Muscle of arm (tissue), 12 donors: ENCODE results near the gene ENPP6. TPM values are rescaled to one million over a fixed set of nuclear protein-coding genes. Genes with fewer than 3 reads are reported as not detected.

Experiments used
- DNase-seq: peaks from one replicate; pipeline ENCODE4 v3.0.0-alpha.2; 2013
- polyA plus RNA-seq, 12 donors: library from polyadenylated mRNA; unstranded; fragments of 120-200 nt; gene quantifications; one replicate each; pipeline ENCODE4 v1.2.1, GENCODE V29; 2013; ENCODE audit not compliant: insufficient read length in 12 of 12

The ENPP6 gene
- polyA plus RNA-seq, 12 donors = 8.6 to 29.4 (median 14.6) TPM; not detected in 1

DNA sequence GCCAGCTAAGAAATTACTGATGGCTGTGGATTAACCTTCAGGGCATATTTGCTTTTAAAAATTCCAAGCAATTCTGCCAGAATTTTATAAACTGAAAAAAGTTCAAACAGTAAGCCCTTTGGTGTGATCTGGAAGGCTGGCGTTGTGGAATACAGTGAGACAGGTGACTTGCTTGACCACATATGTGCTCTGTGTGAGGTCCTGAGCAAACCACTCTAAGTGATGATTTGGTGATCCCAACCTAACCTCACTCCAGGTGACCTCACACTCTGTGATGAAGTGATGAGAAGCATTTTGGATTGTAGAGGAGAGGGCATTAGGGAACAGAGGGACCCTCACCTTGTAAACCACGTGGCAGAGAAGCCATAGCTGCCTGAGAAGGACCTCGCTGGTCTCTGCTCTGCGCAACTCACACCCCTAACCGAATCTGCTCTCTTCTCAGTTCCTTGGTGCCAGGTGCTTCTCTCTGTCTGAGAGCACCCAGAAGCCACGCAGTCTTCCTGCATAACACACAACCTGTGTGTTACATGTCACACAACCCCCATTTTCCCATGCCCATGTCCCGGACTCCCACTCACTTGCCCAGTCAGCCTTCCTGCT, 106.3 kb downstream of the ENPP6 start:
- DNase-seq = no peak

DNA sequence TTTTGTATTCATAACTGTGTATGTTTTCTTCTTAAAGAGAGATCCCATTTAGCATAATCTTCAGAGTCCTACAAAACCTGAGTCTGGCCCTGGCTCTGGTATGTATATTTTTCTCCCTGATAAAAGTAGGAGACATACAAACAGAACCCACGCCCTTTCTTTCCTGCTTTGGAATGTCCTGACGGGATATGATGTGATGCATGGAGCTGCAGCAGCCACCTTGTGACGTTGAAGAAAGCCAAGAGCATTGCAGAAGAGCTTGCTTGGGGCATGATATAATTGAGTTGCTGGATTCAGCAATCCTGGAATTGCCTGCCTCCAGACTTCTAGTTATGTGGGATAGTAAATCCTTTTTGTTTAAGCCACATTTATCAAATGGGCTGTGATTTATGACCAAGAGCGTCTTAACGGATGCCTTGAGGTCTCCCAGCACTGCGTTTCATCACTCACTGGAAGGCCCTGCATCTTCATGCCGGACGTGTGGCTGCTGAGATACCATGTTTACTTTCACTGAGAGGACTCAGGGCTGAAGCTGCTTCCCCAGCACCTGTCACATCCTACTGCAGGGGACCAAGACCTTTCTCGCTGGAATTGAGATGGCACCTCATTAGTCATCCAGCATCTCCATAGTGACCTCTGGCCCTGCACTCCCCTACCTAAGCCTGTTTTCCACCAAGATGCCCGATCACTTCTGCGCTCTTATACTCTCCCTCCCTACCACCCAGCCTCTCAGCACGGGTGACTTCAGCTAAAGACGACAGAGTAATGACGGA, 107.0 kb downstream of the ENPP6 start:
- DNase-seq = no peak

DNA sequence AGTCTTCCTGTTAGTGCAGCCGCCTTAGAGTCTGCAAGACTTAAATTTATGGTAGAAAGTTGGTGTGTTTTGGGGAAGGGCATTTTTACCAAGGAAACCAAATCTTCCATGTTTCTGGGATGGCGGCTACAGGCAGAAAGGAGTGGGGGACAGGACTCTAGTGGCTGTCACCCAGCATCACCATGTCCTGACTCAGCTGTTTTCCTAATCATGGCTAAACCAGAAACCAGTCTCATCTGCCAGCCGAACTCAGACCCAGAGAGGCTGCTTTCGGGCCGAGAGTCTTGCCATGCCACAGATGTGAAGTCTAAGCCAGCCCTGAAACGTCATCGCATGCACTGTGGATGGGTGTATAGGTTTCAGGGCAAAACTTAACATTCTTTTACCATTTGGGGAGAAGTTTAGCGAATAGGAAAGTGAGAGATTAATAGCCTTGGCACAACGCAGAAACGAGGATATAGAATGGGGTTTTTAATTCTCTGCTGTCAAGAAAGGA, 109.6 kb downstream of the ENPP6 start:
- no peak for DNase-seq

- DNase-seq = no peak
These were observed 113.1 kb downstream of the ENPP6 start for GRCh38 chr4:184104419-184105101.

GRCh38 chr4:184103527-184104264, 114.0 kb downstream of the ENPP6 start:
- DNase-seq = peak; percentile 85

DNA sequence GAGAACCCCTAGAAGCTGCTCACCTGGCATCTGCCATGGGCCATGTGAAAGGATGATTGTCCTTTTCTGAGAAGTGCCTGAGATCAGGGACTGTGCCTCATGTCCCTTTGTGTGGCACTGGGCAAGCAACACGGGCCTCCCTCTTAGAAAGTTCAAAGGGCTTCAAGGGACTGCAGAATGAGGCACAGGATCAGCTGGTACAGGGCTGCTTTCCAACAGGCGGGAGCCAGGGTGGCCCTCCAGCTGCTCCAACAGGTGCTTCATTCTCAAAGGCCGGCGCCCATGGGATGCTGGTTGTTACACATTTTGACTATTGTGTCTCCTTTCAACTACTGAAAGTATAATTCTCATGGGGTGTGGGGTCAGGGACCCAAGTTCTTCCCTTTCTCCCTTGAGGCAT, 114.7 kb downstream of the ENPP6 start:
- DNase-seq = no peak

GRCh38 chr4:184102488-184102887, 115.2 kb downstream of the ENPP6 start:
- no peak for DNase-seq

- no peak for DNase-seq
These were observed 116.0 kb downstream of the ENPP6 start for GRCh38 chr4:184101711-184102110.

- DNase-seq = no peak
These were observed 117.3 kb downstream of the ENPP6 start for GRCh38 chr4:184100297-184100885.

DNA sequence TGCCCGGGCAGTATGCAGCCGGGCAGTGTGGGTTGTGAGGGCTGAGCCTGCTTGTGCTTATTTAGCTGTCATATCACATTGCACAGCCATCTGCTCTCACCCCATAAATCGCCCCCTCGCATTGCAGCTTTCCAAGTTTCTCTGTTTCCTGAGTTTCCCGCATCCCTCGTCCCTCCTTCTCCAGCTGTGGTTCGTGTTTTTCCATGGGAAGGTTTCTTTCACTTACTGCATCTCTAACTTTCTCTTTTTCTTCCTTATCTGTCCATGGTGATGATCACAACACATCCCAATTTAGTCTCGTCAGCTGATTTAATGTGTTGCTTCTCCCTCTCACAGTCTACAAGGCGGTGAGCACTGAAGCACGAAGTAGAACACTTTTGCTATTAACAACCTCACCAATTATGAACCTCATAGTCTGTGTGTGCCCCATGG, 118.1 kb downstream of the ENPP6 start:
- peak; percentile 66 for DNase-seq

DNA sequence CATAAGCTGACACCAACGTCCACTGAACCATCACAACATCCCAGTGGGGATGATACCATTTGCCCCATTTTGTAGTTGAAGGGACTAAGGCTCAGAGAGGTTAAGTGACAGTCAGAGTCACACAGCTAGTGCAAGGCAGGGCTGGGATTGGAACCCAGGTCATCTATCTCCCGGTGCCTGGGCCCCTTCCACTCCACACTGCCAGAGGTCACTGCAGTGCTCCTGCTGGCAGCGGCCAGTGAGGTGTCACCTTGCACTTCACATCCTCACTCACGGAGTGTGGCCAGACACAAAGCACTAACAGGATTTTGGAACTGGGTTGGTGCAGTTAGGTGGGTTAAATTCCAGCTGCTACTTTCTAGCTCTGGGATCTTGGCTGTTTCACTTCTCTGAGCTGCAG, 118.7 kb downstream of the ENPP6 start:
- DNase-seq = no peak

GRCh38 chr4:184097815-184098214, 119.9 kb downstream of the ENPP6 start:
- no peak for DNase-seq

- DNase-seq = peak; percentile 70
These were observed 120.5 kb downstream of the ENPP6 start for GRCh38 chr4:184097241-184097605.

GRCh38 chr4:184096561-184097240, 121.0 kb downstream of the ENPP6 start:
- peak; percentile 70 for DNase-seq

DNA sequence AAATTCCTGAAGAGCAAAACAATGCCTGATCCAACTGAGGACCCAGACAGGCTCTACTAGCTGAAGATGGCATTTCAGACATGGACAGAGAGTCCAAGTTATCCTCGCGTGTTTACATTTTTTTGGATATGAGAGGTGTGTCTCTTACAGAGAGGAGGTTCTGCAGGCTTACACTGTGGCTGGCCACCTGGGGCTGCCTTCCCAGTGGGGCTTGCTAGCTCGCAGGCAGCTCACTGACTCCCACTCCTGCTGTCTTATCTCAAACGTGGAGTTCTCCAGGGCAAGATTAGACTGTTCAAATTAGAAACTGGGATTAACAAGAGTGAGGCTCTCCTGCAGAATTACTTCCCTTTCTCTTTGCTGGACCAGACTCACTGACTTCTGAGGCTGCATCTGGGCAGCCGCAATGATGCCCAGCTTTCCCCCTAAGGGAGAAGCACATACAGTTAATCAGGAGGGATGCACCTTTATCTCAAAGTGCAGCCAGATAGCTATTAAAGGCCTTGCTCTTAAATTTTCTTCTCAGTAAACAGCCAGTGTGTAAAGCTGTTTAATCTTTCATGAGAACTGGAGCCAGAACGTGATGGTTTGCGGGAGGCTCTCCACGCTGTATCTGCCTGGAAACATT, 123.0 kb downstream of the ENPP6 start:
- DNase-seq = no peak

GRCh38 chr4:184091986-184092385, 125.7 kb downstream of the ENPP6 start:
- no peak for DNase-seq

- DNase-seq = no peak
These were observed 127.1 kb downstream of the ENPP6 start for GRCh38 chr4:184090571-184090970.

DNA sequence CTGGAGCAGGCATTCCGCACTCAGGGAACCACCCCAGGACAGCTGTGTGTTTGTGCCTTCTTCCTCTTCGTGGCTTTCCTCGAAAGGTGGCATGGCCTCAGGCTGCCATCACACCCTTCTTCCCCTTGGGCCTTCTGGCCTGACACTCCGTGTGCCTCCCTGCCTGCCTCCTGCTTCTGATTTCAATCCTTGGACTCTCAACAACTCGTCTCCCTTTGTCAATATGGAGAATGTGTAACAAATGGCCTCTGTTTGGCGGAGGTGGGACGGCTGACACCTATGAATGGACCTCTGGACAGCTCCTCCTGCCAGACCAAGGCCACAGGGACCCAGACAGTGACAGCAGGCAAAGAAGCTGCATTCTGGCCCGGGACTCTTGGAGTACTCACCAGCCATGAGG, 137.0 kb downstream of the ENPP6 start:
- DNase-seq = no peak

GRCh38 chr4:184074677-184075388, 142.8 kb downstream of the ENPP6 start:
- DNase-seq = no peak
